ENCODE data around the gene MERTK.

MERTK gene

GRCh38 chr2:112077814-112078213 lies 179.4 kb downstream of the MERTK start:
- TF ChIP-seq, protein P1, sequence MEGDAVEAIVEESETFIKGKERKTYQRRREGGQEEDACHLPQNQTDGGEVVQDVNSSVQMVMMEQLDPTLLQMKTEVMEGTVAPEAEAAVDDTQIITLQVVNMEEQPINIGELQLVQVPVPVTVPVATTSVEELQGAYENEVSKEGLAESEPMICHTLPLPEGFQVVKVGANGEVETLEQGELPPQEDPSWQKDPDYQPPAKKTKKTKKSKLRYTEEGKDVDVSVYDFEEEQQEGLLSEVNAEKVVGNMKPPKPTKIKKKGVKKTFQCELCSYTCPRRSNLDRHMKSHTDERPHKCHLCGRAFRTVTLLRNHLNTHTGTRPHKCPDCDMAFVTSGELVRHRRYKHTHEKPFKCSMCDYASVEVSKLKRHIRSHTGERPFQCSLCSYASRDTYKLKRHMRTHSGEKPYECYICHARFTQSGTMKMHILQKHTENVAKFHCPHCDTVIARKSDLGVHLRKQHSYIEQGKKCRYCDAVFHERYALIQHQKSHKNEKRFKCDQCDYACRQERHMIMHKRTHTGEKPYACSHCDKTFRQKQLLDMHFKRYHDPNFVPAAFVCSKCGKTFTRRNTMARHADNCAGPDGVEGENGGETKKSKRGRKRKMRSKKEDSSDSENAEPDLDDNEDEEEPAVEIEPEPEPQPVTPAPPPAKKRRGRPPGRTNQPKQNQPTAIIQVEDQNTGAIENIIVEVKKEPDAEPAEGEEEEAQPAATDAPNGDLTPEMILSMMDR (IDR thresholded peaks at IDR 0.05; ENCODE audit: control insufficient read depth, insufficient read depth, low read depth, low read length, missing control alignments) = no peak
- DNase-seq (ENCODE audit: low read depth) = no peak

More at GRCh38 chr2:112077814-112078213, 179.4 kb downstream of the MERTK start:
- H3K4me3 ChIP-seq (ENCODE audit: control insufficient read depth, low read depth, low read length) = no peak overlapping the region

Data from AG09309 (cell line).